B cell (primary cell): ENCODE results near the gene ZNF385D.

ENCODE experiments used
- CTCF ChIP-seq: fragments of 200-600 bp; IDR thresholded peaks from one replicate; pipeline ENCODE4 v1.8.0; 2022; ENCODE audit warnings: antibody characterized with exemption, mild to moderate bottlenecking
- EZH2 ChIP-seq: IDR thresholded peaks from 2 replicates; pipeline ENCODE4 v1.6.1; 2012; ENCODE audit warnings: borderline replicate concordance, low read depth, mild to moderate bottlenecking, moderate library complexity, low read length; ENCODE audit not compliant: insufficient read depth, poor library complexity, severe bottlenecking

GRCh38 chr3:21436835-21437234, 314.2 kb downstream of the ZNF385D start:
- TF ChIP-seq CTCF (no peak), EZH2 (no peak)
